T follicular helper cell (primary cell): ENCODE results near the gene LRRC8A.
"Not testable (repeated sequence)": the region's sequence is repeated elsewhere in the genome, so short reads cannot be mapped to it uniquely, and the experiment has no call there.

Experiments
- DNase-seq: peaks from one replicate; pipeline ENCODE4 v3.0.0-alpha.2; 2020; ENCODE audit warnings: low read depth

Gene LRRC8A

GRCh38 chr9:128863647-128864046, 18.3 kb upstream of the LRRC8A start:
- DNase-seq = peak; percentile 72

- DNase-seq = no peak
Observed at GRCh38 chr9:128870128-128870940, 11.6 kb upstream of the LRRC8A start.

DNA sequence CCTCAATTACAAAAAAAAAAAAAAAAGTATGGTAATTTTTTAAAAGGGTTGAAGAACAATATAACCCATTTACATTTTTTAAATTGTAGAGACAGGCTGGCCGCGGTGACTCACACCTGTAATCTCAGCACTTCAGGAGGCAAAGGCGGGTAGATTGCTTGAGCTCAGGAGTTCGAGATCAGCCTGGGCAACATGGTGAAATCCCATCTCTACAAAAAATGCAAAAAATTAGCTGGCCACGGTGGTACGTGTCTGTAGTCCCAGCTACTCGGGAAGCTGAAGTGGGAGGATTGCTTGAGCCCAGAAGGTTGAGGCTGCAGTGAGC, 11.0 kb upstream of the LRRC8A start:
- not testable (repeated sequence) for DNase-seq

DNA sequence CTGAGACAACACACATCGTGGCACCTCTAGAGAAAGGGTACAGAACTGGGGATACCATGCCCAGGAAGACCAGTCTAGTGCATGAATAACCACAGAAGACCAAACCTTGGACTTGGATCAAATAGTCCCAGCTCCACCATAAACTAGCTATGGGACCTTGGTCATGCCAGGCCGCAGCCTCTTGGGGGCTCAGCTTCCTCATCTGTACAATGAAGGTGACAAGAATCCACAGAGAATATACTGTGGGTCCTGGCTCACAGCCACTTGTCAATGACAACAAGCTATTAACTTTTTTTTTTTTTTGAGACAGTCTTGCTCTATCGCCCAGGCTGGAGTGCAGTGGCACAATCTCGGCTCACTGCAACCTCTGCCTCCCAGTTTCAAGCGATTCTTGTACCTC, 4.1 kb upstream of the LRRC8A start:
- DNase-seq = no peak

- no peak for DNase-seq
Observed at GRCh38 chr9:128882677-128883603, 1.0 kb downstream of the LRRC8A start.

- no peak for DNase-seq
Observed at GRCh38 chr9:128884164-128884563, 2.2 kb downstream of the LRRC8A start.

GRCh38 chr9:128885376-128885775, 3.4 kb downstream of the LRRC8A start:
- no peak for DNase-seq

GRCh38 chr9:128885798-128886197, 3.9 kb downstream of the LRRC8A start:
- DNase-seq = no peak

DNA sequence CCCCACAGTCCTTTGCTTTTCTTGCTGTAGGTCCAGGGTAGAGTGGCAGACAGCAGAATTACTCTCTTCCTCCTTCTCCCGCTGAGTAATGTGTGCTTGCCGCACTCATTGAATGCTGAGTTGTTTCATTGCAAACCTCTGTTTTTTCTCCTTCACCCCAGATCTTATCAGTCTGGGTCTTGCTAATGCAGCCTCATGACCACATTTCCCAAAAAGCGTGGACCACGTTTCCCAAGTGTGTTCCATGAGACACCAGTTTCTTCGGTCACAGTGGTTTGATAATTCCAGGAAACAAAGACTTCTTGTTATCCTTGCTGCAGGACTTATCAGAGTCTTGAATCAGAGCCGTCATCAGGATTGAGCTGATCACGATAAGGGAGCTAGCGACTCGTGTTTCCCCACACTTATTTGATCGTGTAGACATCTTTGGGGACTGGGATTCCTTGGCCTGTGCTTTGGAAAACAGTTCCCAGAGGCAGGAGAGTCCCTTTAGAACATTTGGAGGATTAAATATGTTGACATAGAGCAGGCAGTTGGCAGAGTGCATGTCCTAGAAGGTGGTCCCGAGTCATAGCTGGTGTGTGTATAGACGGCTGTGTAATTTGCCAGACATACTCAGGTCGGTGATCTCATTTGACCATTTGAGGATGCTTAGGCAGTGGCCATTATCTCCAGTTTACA, 4.4 kb downstream of the LRRC8A start:
- no peak for DNase-seq

- no peak for DNase-seq
Observed at GRCh38 chr9:128887049-128887448, 5.1 kb downstream of the LRRC8A start.

DNA sequence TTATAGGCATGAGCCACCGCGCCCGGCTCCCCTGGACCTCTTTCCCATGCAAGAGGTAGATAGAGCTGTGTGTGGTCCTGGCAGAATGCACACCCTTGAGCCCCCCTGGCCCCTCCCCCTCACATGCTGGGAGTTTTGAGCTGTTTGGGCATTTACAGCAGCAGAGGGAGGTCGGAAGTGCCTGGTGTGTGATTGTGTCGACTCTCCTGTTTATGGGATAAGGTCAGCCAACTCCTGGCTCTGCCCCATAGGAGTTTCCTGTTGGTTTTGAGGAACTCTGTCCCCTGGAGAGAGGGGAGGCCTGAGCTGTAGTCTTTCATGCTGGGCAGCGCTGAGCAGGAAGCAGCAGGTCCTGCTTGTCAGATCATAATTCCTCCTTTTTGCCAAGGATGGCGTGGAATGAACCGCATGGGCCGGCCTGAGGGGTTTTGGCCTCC, 6.0 kb downstream of the LRRC8A start:
- no peak for DNase-seq

DNA sequence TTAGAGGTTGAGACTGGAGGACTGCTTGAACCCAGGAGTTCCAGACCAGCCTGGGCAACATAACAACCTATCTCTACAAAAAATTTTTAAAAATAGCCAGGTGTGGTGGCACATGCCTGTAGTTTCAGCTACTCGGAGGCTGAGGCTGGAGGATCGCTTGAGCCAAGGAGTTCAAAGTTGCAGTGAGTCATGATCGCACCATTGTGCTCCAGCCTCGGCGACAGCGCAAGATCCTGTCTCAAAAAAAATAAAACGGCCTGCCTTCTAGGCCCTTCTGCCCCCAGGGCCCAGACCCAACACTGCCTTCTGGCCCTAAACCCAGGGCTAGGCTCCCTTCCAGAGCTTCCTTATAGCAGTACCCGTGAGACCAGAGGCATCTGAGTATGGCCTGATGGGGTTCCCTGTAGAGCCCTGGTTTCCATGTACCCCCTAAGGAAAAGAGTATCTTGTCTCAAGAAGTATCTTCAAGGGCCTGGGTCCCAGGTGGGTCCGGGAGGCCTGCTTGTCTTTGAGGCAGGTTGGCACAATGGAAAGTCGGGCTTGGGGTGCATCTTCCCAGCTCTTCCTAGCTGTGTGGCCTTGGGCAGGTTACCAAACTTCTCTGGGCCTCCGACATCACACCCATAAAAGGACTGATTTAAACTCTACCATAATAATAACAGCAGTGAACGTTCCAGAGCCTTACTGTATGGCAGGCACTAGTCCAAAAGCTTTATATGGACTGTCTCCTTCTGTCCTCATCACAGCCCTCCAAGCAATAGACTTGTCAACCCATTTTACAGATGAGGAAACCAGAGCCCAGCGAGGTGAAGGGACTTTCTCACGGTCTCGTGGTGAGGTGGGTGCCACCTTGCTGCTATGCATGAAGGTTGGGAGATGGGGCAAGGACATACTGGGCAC, 9.6 kb downstream of the LRRC8A start:
- DNase-seq = no peak

DNA sequence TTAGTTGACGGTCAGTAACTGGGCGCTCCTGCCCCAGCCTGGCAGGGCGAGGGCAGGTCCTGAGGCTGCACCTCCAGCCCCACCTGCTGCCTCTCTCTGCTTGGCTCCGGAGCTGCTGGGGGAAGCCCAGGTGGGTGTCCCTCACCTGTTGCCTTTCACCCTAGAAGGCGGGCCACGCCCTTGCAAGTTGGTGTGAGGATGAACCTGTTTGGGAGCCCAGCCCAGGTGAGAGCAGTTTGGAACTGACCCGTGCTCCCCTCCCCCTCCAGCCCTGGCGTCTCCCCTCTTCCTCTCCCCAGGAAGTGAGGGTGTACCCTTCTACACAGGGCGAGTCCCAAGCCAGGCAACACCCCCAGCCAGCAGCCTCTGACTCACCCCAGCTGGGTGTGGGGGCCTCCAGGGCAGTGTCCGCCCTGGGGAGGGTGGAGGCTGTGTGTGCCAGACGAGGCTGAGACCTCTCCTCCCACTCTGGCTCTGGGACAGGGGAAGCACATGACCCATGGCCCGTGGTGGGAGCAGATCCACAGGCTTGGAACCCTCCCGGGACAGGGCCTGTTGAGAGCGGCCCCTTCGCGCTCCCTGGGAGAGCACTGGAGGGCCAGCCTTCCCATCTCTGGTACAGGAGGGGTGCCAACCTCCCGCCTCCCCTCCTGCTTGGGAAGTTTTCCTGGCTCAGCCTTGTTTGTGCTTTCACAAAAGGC, 10.4 kb downstream of the LRRC8A start:
- no peak for DNase-seq

- DNase-seq = no peak
Observed at GRCh38 chr9:128893354-128893753, 11.4 kb downstream of the LRRC8A start.

DNA sequence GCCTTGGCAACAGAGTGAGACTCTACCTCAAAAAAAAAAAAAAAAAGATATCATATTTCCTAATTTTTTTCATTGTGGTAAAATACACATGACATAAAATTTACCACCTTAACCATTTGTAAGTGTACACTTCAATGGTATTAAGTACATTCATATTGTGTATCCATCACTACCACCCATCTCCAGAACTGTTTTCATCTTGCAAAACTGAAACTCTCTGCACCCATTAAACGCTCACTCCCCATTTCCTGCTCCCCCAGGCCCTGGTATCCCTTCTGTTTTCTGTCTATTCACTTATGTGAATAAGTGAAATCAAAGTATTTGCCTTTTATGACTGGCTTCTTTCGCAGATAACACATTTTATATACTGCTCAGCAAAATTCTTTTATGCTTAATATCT, 12.8 kb downstream of the LRRC8A start:
- DNase-seq = no peak

DNA sequence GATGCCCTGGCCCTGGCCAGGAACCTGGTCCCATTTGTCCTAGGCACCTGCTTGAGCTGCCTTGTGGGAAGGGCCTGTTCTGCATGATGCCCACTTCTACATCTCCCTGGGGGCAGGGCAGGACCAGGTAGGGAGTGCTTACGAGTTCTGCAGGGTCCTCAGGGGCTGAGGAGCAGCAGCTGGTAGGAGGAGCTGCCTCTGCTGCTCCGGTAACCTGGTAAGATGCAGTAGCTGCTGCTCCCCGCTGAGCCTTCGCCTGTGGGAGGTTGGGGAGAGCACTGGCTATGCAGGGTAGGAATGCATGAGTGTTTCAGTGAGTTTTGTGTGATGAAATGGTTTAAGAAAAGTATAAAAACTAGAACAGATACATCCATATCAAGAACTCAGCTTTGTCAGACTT, 13.6 kb downstream of the LRRC8A start:
- no peak for DNase-seq

GRCh38 chr9:128898382-128898781, 16.4 kb downstream of the LRRC8A start:
- DNase-seq = no peak

DNA sequence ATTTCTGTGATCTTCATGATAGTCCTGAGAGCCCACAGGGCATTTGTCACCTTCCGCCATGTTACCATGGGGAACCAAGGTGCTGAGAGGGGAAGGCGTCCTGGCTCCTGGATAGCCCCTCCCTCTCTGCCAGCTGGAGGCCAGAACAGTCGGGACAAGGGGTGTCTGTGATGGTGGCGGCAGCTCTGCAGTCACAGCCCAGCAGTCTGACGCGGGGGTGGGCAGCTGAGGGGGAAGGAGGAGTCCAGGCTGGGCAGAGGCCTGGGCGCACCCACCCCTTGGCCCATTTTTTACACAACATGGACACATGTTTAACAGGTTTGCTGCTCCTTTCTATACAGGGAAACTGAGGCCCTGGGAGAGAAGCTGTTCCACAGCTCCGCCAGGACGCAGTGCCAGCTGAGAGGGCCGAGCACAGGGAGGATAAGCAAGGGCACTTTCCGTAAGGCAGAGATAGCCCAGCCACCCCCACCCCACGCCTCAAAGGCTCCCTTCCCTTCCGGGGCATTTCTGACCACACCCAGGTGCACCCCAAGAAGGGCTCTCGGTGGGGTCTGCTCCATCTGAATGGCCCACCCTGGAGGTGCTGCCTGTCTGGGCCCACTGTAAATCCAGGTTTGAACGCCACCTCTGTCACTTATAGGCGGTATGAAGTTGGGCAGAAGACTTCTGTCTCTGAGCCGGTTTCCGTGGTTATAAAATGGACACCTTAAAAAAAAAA, 17.1 kb downstream of the LRRC8A start:
- no peak for DNase-seq

GRCh38 chr9:128899566-128900322, 17.8 kb downstream of the LRRC8A start:
- DNase-seq = no peak
